GM23338 (cell line): ENCODE measurements around the gene CD40. TPM values are rescaled to one million over a fixed set of nuclear protein-coding genes. Genes with fewer than 3 reads are reported as not detected.

Experiments
- ATAC-seq: fragments of 200-7000 bp; cut with Tn5 transposase; 3 replicates; pipeline ENCODE4 v1.9.1; 2020
- DNase-seq: peaks from one replicate; pipeline ENCODE4 v3.0.0-alpha.2; 2015; ENCODE audit warnings: low spot score
- H2AFZ ChIP-seq: fragments of 200-600 bp; sonication (generic); 2 replicates; pipeline ENCODE4 v1.8.0; 2016; ENCODE audit warnings: antibody characterized with exemption, mild to moderate bottlenecking, moderate library complexity
- H3F3A ChIP-seq: fragments of 200-600 bp; sonication (generic); replicated peaks from 2 replicates; pipeline ENCODE4 v1.8.0; 2017; ENCODE audit warnings: antibody characterized with exemption, mixed run types, low read depth
- H3K27ac ChIP-seq: fragments of 200-600 bp; sonication (generic); 2 replicates; pipeline ENCODE4 v1.6.1; 2016; ENCODE audit warnings: low read depth
- H3K27me3 ChIP-seq: fragments of 200-600 bp; sonication (generic); 2 replicates; pipeline ENCODE4 v1.8.0; 2016; ENCODE audit warnings: mild to moderate bottlenecking, mixed run types, moderate library complexity; ENCODE audit not compliant: insufficient read depth
- H3K36me3 ChIP-seq: fragments of 200-600 bp; sonication (generic); 2 replicates; pipeline ENCODE4 v1.8.0; 2016; ENCODE audit warnings: mild to moderate bottlenecking; ENCODE audit not compliant: insufficient read depth
- H3K4me1 ChIP-seq: fragments of 200-600 bp; sonication (generic); 2 replicates; pipeline ENCODE4 v1.8.0; 2016; ENCODE audit warnings: mild to moderate bottlenecking, moderate library complexity; ENCODE audit not compliant: insufficient read depth
- H3K4me2 ChIP-seq: fragments of 200-600 bp; sonication (generic); 2 replicates; pipeline ENCODE4 v1.7.1; 2017; ENCODE audit warnings: mixed run types
- H3K4me3 ChIP-seq: fragments of 200-600 bp; sonication (generic); 2 replicates; pipeline ENCODE4 v1.6.1; 2016; ENCODE audit warnings: mixed run types
- H3K79me2 ChIP-seq: fragments of 200-600 bp; sonication (generic); replicated peaks from 2 replicates; pipeline ENCODE4 v1.8.0; 2017; ENCODE audit warnings: mild to moderate bottlenecking; ENCODE audit not compliant: insufficient read depth
- H3K9me2 ChIP-seq: fragments of 200-600 bp; sonication (generic); 2 replicates; pipeline ENCODE4 v1.8.0; 2017; ENCODE audit not compliant: insufficient read depth
- H4K20me1 ChIP-seq: fragments of 200-600 bp; sonication (generic); replicated peaks from 2 replicates; pipeline ENCODE4 v1.8.0; 2017; ENCODE audit warnings: mild to moderate bottlenecking; ENCODE audit not compliant: insufficient read depth
- H3K27ac Mint-ChIP-seq: 2 replicates; pipeline ENCODE4 v1.8.0; 2020; ENCODE audit warnings: inconsistent platforms, mild to moderate bottlenecking, moderate library complexity, mixed read lengths
- H3K27me3 Mint-ChIP-seq: 3 replicates; pipeline ENCODE4 v1.8.0; 2022; ENCODE audit warnings: low read depth, mild to moderate bottlenecking, moderate library complexity, mixed read lengths, inconsistent platforms; ENCODE audit not compliant: insufficient read depth, poor library complexity
- H3K36me3 Mint-ChIP-seq: 3 replicates; pipeline ENCODE4 v1.8.0; 2021; ENCODE audit warnings: low read depth, mild to moderate bottlenecking, inconsistent platforms, moderate library complexity, mixed read lengths
- H3K4me1 Mint-ChIP-seq: 3 replicates; pipeline ENCODE4 v1.8.0; 2020; ENCODE audit warnings: mild to moderate bottlenecking, inconsistent platforms, mixed read lengths
- H3K4me3 Mint-ChIP-seq: 3 replicates; pipeline ENCODE4 v1.8.0; 2021; ENCODE audit warnings: moderate library complexity, mild to moderate bottlenecking, inconsistent platforms, mixed read lengths
- H3K9me3 Mint-ChIP-seq: 3 replicates; pipeline ENCODE4 v1.8.0; 2020; ENCODE audit warnings: moderate library complexity, mild to moderate bottlenecking, inconsistent platforms, mixed read lengths
- CREB1 ChIP-seq: fragments of 250-450 bp; sonication (Bioruptor Pico); IDR thresholded peaks from 2 replicates; pipeline ENCODE4 v1.5.0; 2020; ENCODE audit warnings: low read depth, mild to moderate bottlenecking, moderate library complexity
- CTCF ChIP-seq, 2 experiments: fragments of 200-600 bp in 1 of 2; sonication (generic) in 1 of 2; conservative IDR thresholded peaks; 2 replicates each; pipeline versions ENCODE4 v1.5.1 to v1.6.1; 2016 to 2017; ENCODE audit warnings: antibody characterized with exemption in 2 of 2, low read depth in 2 of 2, mild to moderate bottlenecking in 2 of 2, moderate library complexity in 1 of 2
- EZH2phosphoT487 ChIP-seq: fragments of 200-600 bp; sonication (generic); IDR thresholded peaks from one replicate; pipeline ENCODE4 v1.8.1; 2018; ENCODE audit warnings: antibody characterized with exemption; ENCODE audit not compliant: unreplicated experiment
- JUNB ChIP-seq: IDR thresholded peaks from one replicate; pipeline ENCODE4 v1.6.1; 2016; ENCODE audit warnings: antibody characterized with exemption; ENCODE audit not compliant: unreplicated experiment
- NANOG ChIP-seq: IDR thresholded peaks from 2 replicates; pipeline ENCODE4 v1.6.1; 2016; ENCODE audit warnings: antibody characterized with exemption, borderline replicate concordance
- POLR2AphosphoS5 ChIP-seq: IDR thresholded peaks from 2 replicates; pipeline ENCODE4 v1.6.1; 2016; ENCODE audit warnings: antibody characterized with exemption, low read depth
- REST ChIP-seq: IDR thresholded peaks from one replicate; pipeline ENCODE4 v1.6.1; 2018; ENCODE audit warnings: antibody characterized with exemption; ENCODE audit not compliant: unreplicated experiment
- STAT1 ChIP-seq: IDR thresholded peaks from one replicate; pipeline ENCODE4 v1.6.1; 2016; ENCODE audit warnings: antibody characterized with exemption; ENCODE audit not compliant: unreplicated experiment
- ZNF462 ChIP-seq: fragments of 250-450 bp; sonication (Bioruptor Pico); IDR thresholded peaks from 2 replicates; pipeline ENCODE4 v1.5.0; 2020; ENCODE audit warnings: mild to moderate bottlenecking, moderate library complexity
- polyA plus RNA-seq: library from polyadenylated mRNA; unstranded; fragments of >200 nt; fragmentation: Nextera tagmentation; extraction: Ambion mirVana; gene quantifications from 2 replicates; pipeline ENCODE4 v1.2.1, GENCODE V29; 2016
- total RNA-seq: library from RNA; depleted of rRNA; stranded (reverse); fragments of >200 nt; shearing (Covaris generic); gene quantifications from 2 replicates; pipeline ENCODE4 v1.2.3, GENCODE V29; 2014

The CD40 gene
- total and polyA plus RNA-seq, 2 experiments from 2014 or later = 15.4 to 18.9 TPM

- no peak overlapping the region for H3K27ac ChIP-seq
- H3K4me1 ChIP-seq = peaks cover 7% of the 10 kb centered on the region
- 0 out of 2 replicates have a peak, but pooled peaks cover 3% of the 10 kb centered on the region for H3F3A ChIP-seq
- H3K9me2 ChIP-seq = no peaks in the 10 kb centered on the region
- peaks cover 19% of the 10 kb centered on the region; the same call in 1 of the 2 replicates for H4K20me1 ChIP-seq
- Mint-ChIP-seq H3K36me3 (peaks cover 30% of the 10 kb centered on the region), H3K9me3 (no peaks in the 10 kb centered on the region), H3K27me3 (peaks cover 11% of the 10 kb centered on the region), H3K4me3 (no peak overlapping the region), H3K27ac (no peak overlapping the region), H3K4me1 (peaks cover 5% of the 10 kb centered on the region; the same call in 2 of the 3 replicates)
- peaks cover 8% of the 10 kb centered on the region for H3K27me3 ChIP-seq
- no peaks in the 10 kb centered on the region for H3K36me3 ChIP-seq
- no peaks in the 10 kb centered on the region for H3K79me2 ChIP-seq
- H3K4me2 ChIP-seq = no peak overlapping the region
- TF ChIP-seq POLR2AphosphoS5 = no peak
- no peak for TF ChIP-seq CTCF (conservative IDR thresholded peaks at IDR 0.05; ENCODE audit: low read depth in 2 of 2)
- no peak for TF ChIP-seq JUNB
- no peak for TF ChIP-seq ZNF462 (CRISPR knock-in tag)
- TF ChIP-seq CREB1 (CRISPR knock-in tag) = no peak
- no peak for TF ChIP-seq STAT1
- TF ChIP-seq EZH2phosphoT487 = no peak
- TF ChIP-seq REST = no peak
- no peak for TF ChIP-seq NANOG
- no peak overlapping the region for H2AFZ ChIP-seq
- DNase-seq = no peak
- no peak overlapping the region for H3K4me3 ChIP-seq
- no peak for ATAC-seq
Measured at GRCh38 chr20:46122071-46122470, 4.0 kb downstream of the CD40 start.
